PC-3 (cell line): ENCODE data around the gene PCDH9.

Source experiments
- EZH2 ChIP-seq: fragments of 300-600 bp; sonication (generic); IDR thresholded peaks from one replicate; pipeline ENCODE4 v1.6.1; 2017; ENCODE audit warnings: antibody characterized with exemption, mild to moderate bottlenecking, low read length; ENCODE audit not compliant: unreplicated experiment
- EZH2phosphoT487 ChIP-seq: fragments of 300-600 bp; sonication (generic); IDR thresholded peaks from 2 replicates; pipeline ENCODE4 v1.6.1; 2018; ENCODE audit warnings: mild to moderate bottlenecking, antibody characterized with exemption, low read length, borderline replicate concordance
- TF ChIP-seq, protein P1 (sequence below): fragments of 300-600 bp; sonication (generic); conservative IDR thresholded peaks from 2 replicates; pipeline ENCODE4 v1.5.1; 2017; ENCODE audit warnings: antibody characterized with exemption, low read depth, mild to moderate bottlenecking, low read length

DNA sequence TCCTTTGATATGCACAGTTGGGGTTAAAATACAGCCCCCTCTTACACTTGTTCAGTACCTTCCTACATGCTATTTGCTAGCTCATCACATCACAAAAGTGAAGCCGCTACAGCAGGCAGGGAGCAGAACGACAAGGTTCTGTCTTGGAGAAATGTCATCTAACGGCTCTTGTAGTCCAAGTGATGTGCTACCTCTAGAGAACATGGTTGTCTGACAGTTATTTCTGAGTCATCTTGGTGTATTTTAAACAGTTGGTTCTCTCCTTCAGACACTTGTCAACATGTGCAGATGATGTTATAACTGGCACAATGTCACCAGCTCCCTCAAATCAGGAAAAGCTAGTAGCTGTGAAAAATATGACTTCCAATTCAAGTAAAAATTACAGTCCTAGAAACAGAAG, 865.0 kb downstream of the PCDH9 start:
- TF ChIP-seq, protein P1, sequence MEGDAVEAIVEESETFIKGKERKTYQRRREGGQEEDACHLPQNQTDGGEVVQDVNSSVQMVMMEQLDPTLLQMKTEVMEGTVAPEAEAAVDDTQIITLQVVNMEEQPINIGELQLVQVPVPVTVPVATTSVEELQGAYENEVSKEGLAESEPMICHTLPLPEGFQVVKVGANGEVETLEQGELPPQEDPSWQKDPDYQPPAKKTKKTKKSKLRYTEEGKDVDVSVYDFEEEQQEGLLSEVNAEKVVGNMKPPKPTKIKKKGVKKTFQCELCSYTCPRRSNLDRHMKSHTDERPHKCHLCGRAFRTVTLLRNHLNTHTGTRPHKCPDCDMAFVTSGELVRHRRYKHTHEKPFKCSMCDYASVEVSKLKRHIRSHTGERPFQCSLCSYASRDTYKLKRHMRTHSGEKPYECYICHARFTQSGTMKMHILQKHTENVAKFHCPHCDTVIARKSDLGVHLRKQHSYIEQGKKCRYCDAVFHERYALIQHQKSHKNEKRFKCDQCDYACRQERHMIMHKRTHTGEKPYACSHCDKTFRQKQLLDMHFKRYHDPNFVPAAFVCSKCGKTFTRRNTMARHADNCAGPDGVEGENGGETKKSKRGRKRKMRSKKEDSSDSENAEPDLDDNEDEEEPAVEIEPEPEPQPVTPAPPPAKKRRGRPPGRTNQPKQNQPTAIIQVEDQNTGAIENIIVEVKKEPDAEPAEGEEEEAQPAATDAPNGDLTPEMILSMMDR = no peak
- TF ChIP-seq EZH2 = no peak
- TF ChIP-seq EZH2phosphoT487 = no peak
